ENCODE measurements around the gene DIS3L.

Gene DIS3L

DNA sequence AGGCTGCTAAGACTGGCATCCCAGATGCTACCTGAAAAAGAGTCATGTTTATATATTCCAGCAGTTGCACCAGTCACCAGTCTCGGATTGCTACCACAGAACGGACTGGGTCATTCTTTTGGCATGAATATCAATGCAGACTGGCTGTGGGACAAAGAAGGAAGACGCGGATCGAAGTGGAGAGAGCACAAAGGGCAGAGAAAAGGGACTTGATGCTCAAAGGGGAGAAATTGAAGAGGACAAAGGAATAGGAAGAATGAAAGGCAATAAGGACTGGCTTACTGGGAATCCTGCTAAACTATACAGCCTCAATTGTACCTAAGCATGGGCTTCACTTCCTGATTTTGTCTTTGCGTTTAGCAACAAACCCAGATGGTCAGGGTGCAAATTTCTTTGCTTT lies 15.3 kb upstream of the DIS3L start:
- POLR2A ChIA-PET: no interaction called here
- DNase-seq (ENCODE audit: extremely low spot score): no peak
- CTCF ChIA-PET: interaction anchor here (1.9 to 3.9 kb wide), 2 partner anchors 10 to 13 kb away, joined by 4 to 22 read pairs; no protein-coding TSS in a partner anchor
- TF ChIP-seq, protein P1, sequence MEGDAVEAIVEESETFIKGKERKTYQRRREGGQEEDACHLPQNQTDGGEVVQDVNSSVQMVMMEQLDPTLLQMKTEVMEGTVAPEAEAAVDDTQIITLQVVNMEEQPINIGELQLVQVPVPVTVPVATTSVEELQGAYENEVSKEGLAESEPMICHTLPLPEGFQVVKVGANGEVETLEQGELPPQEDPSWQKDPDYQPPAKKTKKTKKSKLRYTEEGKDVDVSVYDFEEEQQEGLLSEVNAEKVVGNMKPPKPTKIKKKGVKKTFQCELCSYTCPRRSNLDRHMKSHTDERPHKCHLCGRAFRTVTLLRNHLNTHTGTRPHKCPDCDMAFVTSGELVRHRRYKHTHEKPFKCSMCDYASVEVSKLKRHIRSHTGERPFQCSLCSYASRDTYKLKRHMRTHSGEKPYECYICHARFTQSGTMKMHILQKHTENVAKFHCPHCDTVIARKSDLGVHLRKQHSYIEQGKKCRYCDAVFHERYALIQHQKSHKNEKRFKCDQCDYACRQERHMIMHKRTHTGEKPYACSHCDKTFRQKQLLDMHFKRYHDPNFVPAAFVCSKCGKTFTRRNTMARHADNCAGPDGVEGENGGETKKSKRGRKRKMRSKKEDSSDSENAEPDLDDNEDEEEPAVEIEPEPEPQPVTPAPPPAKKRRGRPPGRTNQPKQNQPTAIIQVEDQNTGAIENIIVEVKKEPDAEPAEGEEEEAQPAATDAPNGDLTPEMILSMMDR (IDR thresholded peaks at IDR 0.05; ENCODE audit: control extremely low read depth, extremely low read depth, low read depth, missing control alignments): no peak

DNA sequence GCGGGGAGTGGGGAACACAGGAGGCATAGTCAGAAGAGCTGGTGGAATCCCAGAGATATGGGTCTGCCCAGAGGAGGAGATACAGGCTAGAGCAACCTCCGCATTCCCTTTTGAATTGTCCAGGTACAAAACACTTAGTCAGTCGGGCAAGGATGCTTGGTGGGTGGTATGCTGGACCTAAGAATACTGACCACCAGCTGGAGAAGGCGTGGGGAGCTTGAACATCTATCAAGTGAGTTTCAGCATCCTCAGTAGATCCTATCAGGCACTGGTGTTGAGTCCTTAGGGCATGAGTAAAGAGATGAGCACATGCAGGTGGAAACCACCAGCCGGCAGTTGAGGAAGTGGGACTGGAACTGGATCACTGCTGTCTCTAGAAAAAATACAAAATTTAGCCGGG lies 14.7 kb upstream of the DIS3L start:
- TF ChIP-seq, protein P1 (IDR thresholded peaks at IDR 0.05; ENCODE audit: control extremely low read depth, extremely low read depth, low read depth, missing control alignments): no peak
- CTCF ChIA-PET: interaction anchor here (1.2 to 3.9 kb wide), 3 partner anchors 9 to 28 kb away, joined by 3 to 22 read pairs (median 4); no protein-coding TSS in a partner anchor
- POLR2A ChIA-PET: no interaction called here
- DNase-seq (ENCODE audit: extremely low spot score): no peak

DNA sequence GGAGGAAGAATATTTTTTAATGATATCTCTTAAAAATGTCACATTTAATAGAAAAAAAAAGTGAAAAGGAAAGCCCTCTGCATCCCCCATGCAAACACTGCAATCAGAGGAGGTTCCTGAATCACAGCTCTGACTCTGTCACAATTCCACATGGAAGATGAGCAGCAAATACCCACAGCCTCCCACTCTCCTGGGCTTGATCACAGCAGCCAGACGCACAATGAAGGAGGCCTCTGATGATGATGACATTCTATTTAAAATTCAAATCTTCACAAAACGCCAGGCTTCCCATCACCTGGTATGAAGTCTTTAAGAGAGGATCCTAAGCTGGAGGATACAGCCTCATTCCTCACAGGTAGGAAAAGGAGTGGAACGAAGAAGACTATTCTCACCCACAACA lies 9.1 kb upstream of the DIS3L start:
- no peak for DNase-seq (ENCODE audit: extremely low spot score)
- POLR2A ChIA-PET: no interaction called here
- CTCF ChIA-PET: interaction anchor here (1.3 to 2.4 kb wide), 2 partner anchors 11 to 75 kb away, joined by 4 to 8 read pairs; no protein-coding TSS in a partner anchor
- TF ChIP-seq, protein P1 (IDR thresholded peaks at IDR 0.05; ENCODE audit: control extremely low read depth, extremely low read depth, low read depth, missing control alignments): no peak

DNA sequence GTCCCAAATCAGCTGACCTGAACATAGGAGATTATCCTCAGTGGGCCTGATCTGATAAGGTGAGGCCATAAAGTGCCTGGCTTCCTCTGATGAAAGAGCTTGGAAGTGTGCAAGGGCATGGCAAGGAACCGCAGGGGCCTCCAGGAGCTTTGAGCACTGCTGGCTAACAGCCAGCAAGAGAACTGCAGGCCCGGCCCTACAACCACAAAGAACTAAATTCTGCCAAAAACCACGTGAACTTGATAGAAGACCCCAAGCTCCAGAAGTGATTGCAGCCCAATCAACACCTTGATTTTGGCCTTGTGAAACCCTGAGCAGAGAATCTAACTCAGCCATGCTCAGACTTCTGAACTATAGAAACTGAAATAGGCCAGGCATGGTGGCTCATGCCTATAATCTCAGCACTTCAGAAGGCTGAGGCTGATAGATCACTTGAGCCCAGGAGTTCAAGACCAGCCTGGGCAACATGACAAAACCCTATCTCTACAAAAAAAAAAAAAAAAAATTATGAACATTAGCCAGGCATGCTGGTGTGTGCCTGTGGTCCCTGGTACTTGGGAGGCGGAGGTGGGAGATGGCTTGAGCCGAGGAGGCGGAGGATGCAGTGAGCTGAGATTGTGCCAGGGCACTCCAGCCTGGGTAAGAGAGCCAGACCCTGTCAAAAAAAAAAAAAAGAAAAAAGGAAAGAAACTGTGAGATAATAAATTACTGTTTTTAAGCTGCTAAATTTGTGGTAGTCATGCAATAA lies 7.7 kb upstream of the DIS3L start:
- no peak for DNase-seq (ENCODE audit: extremely low spot score)
- POLR2A ChIA-PET: no interaction called here
- TF ChIP-seq, protein P1 (IDR thresholded peaks at IDR 0.05; ENCODE audit: control extremely low read depth, extremely low read depth, low read depth, missing control alignments): no peak

DNA sequence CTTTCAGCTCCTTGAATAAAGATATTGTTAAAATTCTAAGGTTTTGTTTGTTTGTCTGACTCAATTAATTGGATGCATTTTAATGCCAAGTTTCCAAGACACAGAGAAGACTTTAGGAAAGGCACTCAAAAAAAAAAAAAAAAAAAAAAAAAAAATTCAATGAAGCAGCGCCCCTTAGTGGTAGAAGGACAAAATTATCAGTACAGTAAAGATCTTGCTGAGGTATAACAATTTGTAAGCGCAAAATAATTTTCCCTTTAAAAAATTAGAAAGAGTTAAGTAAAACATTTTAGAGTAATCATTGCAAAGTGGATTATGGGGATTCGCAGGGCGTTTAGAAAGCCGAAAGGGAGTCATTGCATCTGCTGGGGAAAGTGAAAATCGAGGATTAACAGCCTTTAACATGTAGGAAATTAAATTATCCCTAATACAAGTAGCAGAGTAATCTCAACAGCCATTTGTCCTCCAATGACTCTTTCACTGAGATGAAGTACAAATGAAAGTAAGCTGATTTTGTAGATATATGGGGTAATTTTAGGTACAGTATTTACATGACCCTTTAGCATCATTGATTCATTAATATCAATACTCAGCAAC lies 5.8 kb upstream of the DIS3L start:
- ChIA-PET CTCF (interaction anchor here (0.6 to 3.5 kb wide), 21 partner anchors 10 to 1170 kb away, joined by 3 to 22 read pairs (median 3); partner anchors contain the start of gene MEGF11), POLR2A (no interaction called here)
- TF ChIP-seq, protein P1 (IDR thresholded peaks at IDR 0.05; ENCODE audit: control extremely low read depth, extremely low read depth, low read depth, missing control alignments): peak; percentile 44
- peak; percentile 37 for DNase-seq (ENCODE audit: extremely low spot score)

More for the DNA sequence above, 7.7 kb upstream of the DIS3L start:
- CTCF ChIA-PET: interaction anchor here (0.9 to 1.3 kb wide), 3 partner anchors 213 to 886 kb away, joined by 3 read pairs; no protein-coding TSS in a partner anchor

DNA sequence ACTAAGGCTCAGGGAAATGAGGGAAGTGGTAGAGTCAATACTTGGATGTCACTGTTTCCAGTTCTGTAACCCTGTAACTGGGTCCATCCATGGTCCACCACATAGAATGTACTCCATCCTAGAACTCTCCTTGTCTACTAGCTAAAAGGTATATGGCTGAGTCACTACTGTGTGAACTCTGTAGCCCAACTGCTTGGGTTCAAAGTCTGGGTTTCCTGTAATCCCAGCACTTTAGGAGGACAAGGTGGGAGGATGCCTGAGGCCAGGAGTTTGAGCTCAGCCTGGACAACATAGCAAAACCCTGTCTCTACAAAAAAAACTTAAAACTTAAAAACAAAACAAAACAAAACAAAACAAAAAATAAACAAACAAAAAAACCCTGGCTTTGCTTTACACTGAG lies 5.3 kb upstream of the DIS3L start:
- POLR2A ChIA-PET: no interaction called here
- DNase-seq (ENCODE audit: extremely low spot score): no peak
- CTCF ChIA-PET: interaction anchor here (0.6 to 3.5 kb wide), 23 partner anchors 9 to 1171 kb away, joined by 3 to 22 read pairs (median 3); partner anchors contain the start of gene MEGF11
- TF ChIP-seq, protein P1 (IDR thresholded peaks at IDR 0.05; ENCODE audit: control extremely low read depth, extremely low read depth, low read depth, missing control alignments): no peak
